ENCODE data around the gene NSD1. TPM values are rescaled to one million over a fixed set of nuclear protein-coding genes. Genes with fewer than 3 reads are reported as not detected.

Gene NSD1
- total RNA-seq, 4 donors from 2014 or later, result 41.1 to 58.4 (median 49.5) TPM

GRCh38 chr5:177271113-177271512, 137.5 kb downstream of the NSD1 start:
- no peak for ATAC-seq
- H3K36me3 ChIP-seq, result peaks cover 3 to 96% of the 10 kb centered on the region in 2 donors
- WGBS, 2 donors (ENCODE audit: low coverage in 1 of 2), result 98% methylated on average over 4 of the region's 4 CpGs

GRCh38 chr5:177275883-177276282, 142.3 kb downstream of the NSD1 start:
- ATAC-seq, result no peak
- Histone ChIP-seq H3K27me3 (no peaks in the 10 kb centered on the region), H3K4me3 (no peak overlapping the region), H3K4me1 (no peaks in the 10 kb centered on the region), H3K9me3 (no peaks in the 10 kb centered on the region), H3K27ac (no peak overlapping the region), H3K36me3 (peaks cover 3 to 91% of the 10 kb centered on the region in 2 donors)
- 90 to 91% methylated on average over 5 to 6 of the region's 6 CpGs for WGBS, 2 donors (ENCODE audit: low coverage in 1 of 2)
- TF ChIP-seq POLR2AphosphoS5 (IDR thresholded peaks at IDR 0.05), result no peak
- TF ChIP-seq POLR2A (IDR thresholded peaks at IDR 0.05), result no peak
- TF ChIP-seq EP300 (IDR thresholded peaks at IDR 0.05), result no peak
- TF ChIP-seq CTCF (IDR thresholded peaks at IDR 0.05), result no peak

More at GRCh38 chr5:177271113-177271512, 137.5 kb downstream of the NSD1 start:
- Histone ChIP-seq H3K4me1 (no peaks in the 10 kb centered on the region), H3K27me3 (no peaks in the 10 kb centered on the region), H3K9me3 (no peaks in the 10 kb centered on the region), H3K4me3 (no peak overlapping the region), H3K27ac (no peak overlapping the region)
- TF ChIP-seq EP300 (IDR thresholded peaks at IDR 0.05) (no peak), CTCF (IDR thresholded peaks at IDR 0.05) (no peak), POLR2A (IDR thresholded peaks at IDR 0.05) (no peak), POLR2AphosphoS5 (IDR thresholded peaks at IDR 0.05) (no peak)

DNA sequence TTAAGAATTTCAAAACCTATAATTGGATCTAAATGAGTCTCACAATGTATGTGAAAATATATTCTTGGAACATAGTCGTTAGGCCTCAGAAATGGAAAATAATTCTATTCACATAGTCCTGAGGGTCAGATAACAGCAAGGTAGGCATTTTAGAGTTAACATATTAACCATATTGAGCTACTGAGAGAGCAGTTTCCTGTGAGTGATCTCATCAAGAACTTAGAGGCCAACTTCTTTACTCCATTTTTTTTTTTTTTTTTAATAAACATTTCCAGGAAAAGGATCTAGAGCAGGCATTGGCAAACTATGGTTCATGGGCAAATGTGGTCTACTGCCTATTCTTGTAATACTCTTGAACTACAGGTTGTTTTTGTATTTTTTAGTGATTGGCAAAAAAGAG, 143.3 kb downstream of the NSD1 start:
- no peak for ATAC-seq
- H3K36me3 ChIP-seq, result peaks cover 3 to 91% of the 10 kb centered on the region in 2 donors

GRCh38 chr5:177288191-177288590, 154.6 kb downstream of the NSD1 start:
- H3K27me3 ChIP-seq, result no peaks in the 10 kb centered on the region
- H3K36me3 ChIP-seq, result peaks cover 0 to 98% of the 10 kb centered on the region in 2 donors
- ATAC-seq, result no peak
- WGBS, 2 donors (ENCODE audit: low coverage in 1 of 2), result 69 to 74% methylated on average over 2 of the region's 2 CpGs
- no peaks in the 10 kb centered on the region for H3K4me1 ChIP-seq
- no peak overlapping the region for H3K27ac ChIP-seq
- no peaks in the 10 kb centered on the region for H3K9me3 ChIP-seq
- TF ChIP-seq POLR2A (IDR thresholded peaks at IDR 0.05) (no peak), CTCF (IDR thresholded peaks at IDR 0.05) (no peak), POLR2AphosphoS5 (IDR thresholded peaks at IDR 0.05) (no peak), EP300 (IDR thresholded peaks at IDR 0.05) (no peak)
- no peak overlapping the region for H3K4me3 ChIP-seq

More for the DNA sequence above, 143.3 kb downstream of the NSD1 start:
- Histone ChIP-seq H3K9me3 (no peaks in the 10 kb centered on the region), H3K27ac (no peak overlapping the region), H3K27me3 (no peaks in the 10 kb centered on the region), H3K4me1 (no peaks in the 10 kb centered on the region), H3K4me3 (no peak overlapping the region)
- no peak for TF ChIP-seq CTCF (IDR thresholded peaks at IDR 0.05)
- no peak for TF ChIP-seq POLR2AphosphoS5 (IDR thresholded peaks at IDR 0.05)
- WGBS, 2 donors (ENCODE audit: low coverage in 1 of 2), result 38 to 50% methylated on average over 1 of the region's 1 CpG

DNA sequence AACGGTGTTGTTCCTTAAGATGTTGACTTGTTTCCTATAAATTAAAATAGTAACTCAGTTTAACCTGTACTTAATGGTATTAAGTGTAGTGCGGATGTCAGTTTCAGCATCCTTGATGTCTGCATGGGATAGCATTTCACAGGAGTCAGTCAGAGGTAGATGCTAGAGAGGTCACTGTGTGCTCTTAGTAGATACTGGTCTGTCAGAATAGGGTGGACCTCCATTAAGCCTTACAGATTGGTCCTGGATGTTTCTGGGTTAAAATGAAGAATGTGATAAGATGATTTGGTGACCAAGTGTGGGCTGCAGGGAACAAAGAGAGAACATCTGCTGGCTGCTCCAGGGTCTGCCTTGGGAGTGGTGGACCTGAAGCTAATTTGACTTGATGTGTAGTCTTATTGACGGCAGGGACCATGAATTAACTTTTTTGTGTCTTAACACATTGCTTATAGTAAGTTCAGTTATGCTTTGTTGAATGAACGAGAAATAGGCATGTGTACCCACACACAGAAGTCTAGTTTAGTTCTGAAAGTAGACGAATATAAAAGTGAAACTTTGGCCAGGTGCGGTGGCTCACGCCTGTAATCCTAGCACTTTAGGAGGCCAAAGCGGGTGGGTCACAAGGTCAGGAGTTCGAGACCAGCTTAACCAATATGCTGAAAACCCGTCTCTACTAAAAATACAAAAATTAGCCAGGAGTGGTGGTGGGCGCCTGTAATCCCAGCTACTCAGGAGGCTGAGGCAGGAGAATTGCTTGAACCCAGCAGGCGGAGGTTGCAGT, 157.4 kb downstream of the NSD1 start:
- no peaks in the 10 kb centered on the region for H3K27me3 ChIP-seq
- 90 to 98% methylated on average over 7 to 8 of the region's 12 CpGs for WGBS, 2 donors (ENCODE audit: low coverage in 1 of 2)
- no peaks in the 10 kb centered on the region for H3K9me3 ChIP-seq
- H3K4me3 ChIP-seq, result no peak overlapping the region
- H3K4me1 ChIP-seq, result peaks cover 0 to 5% (median 0%) of the 10 kb centered on the region in 3 donors
- peaks cover 0 to 98% of the 10 kb centered on the region in 2 donors for H3K36me3 ChIP-seq
- no peak for TF ChIP-seq CTCF (IDR thresholded peaks at IDR 0.05)
- TF ChIP-seq POLR2A (IDR thresholded peaks at IDR 0.05), result no peak
- no peak for TF ChIP-seq POLR2AphosphoS5 (IDR thresholded peaks at IDR 0.05)
- no peak for TF ChIP-seq EP300 (IDR thresholded peaks at IDR 0.05)
- no peak overlapping the region for H3K27ac ChIP-seq
- no peak for ATAC-seq

All from gastroesophageal sphincter (tissue), 4 donors.